Liver (tissue), 9 donors: ENCODE measurements around the gene NFYB. TPM values are rescaled to one million over a fixed set of nuclear protein-coding genes. Genes with fewer than 3 reads are reported as not detected.

ENCODE experiments used
- DNase-seq: peaks from one replicate; pipeline ENCODE4 v3.0.0-alpha.2; 2017; ENCODE audit warnings: low spot score
- H3K27ac ChIP-seq, 2 donors: one replicate each; pipeline ENCODE4 v1.7.0; 2013; ENCODE audit warnings: inconsistent platforms in 2 of 2, low read length in 2 of 2, control low read depth in 1 of 2, low read depth in 1 of 2, mild to moderate bottlenecking in 1 of 2
- H3K27me3 ChIP-seq, 4 donors: one replicate each; pipeline versions ENCODE4 v1.6.1 to v1.7.0; 2013; ENCODE audit warnings: low read length in 3 of 4, inconsistent platforms in 1 of 4, mild to moderate bottlenecking in 1 of 4, moderate library complexity in 1 of 4; ENCODE audit not compliant: control insufficient read depth in 4 of 4, insufficient read depth in 4 of 4
- H3K36me3 ChIP-seq, 4 donors: one replicate each; pipeline versions ENCODE4 v1.6.1 to v1.7.0; 2013; ENCODE audit warnings: low read length in 3 of 4, mild to moderate bottlenecking in 3 of 4, low read depth in 1 of 4, moderate library complexity in 1 of 4; ENCODE audit not compliant: control insufficient read depth in 4 of 4, insufficient read depth in 3 of 4
- H3K4me1 ChIP-seq, 4 donors: one replicate each; pipeline versions ENCODE4 v1.6.1 to v1.7.0; 2013; ENCODE audit warnings: low read length in 3 of 4, mild to moderate bottlenecking in 3 of 4, moderate library complexity in 1 of 4; ENCODE audit not compliant: control insufficient read depth in 4 of 4, insufficient read depth in 4 of 4
- H3K4me3 ChIP-seq, 3 donors: one replicate each; pipeline versions ENCODE4 v1.6.1 to v1.7.0; 2013; ENCODE audit warnings: low read length in 3 of 3, control low read depth in 1 of 3, low read depth in 1 of 3, mild to moderate bottlenecking in 1 of 3
- H3K9ac ChIP-seq, 2 donors: one replicate each; pipeline ENCODE4 v1.7.0; 2013; ENCODE audit warnings: low read length in 2 of 2, mild to moderate bottlenecking in 2 of 2, moderate library complexity in 2 of 2, control low read depth in 1 of 2, low read depth in 1 of 2
- H3K9me3 ChIP-seq, 4 donors: one replicate each; pipeline versions ENCODE4 v1.6.1 to v1.7.0; 2013; ENCODE audit warnings: low read length in 3 of 4; ENCODE audit not compliant: control insufficient read depth in 4 of 4
- CTCF ChIP-seq: fragments of 150-350 bp; IDR thresholded peaks from 2 replicates; pipeline ENCODE4 v1.5.1; 2017; ENCODE audit warnings: improper control_type of control experiment, low read depth, low read length; ENCODE audit not compliant: missing input control
- EGR1 ChIP-seq, 2 donors: IDR thresholded peaks; 2 replicates each; pipeline ENCODE4 v1.6.1; 2016 to 2018; ENCODE audit warnings: antibody characterized with exemption in 2 of 2, low read depth in 2 of 2
- FOXA1 ChIP-seq: IDR thresholded peaks from 2 replicates; pipeline ENCODE4 v1.6.1; 2016; ENCODE audit warnings: antibody characterized with exemption
- FOXA2 ChIP-seq: IDR thresholded peaks from 2 replicates; pipeline ENCODE4 v1.6.1; 2016; ENCODE audit warnings: antibody characterized with exemption
- GABPA ChIP-seq, 2 donors: IDR thresholded peaks in 1 of 2; conservative IDR thresholded peaks in 1 of 2; 2 replicates each; pipeline ENCODE4 v1.6.1; 2016; ENCODE audit warnings: antibody characterized with exemption in 2 of 2, mild to moderate bottlenecking in 1 of 2, moderate library complexity in 1 of 2
- HNF4A ChIP-seq, 2 donors: conservative IDR thresholded peaks; 2 replicates each; pipeline ENCODE4 v1.6.1; 2016; ENCODE audit warnings: antibody characterized with exemption in 2 of 2, mild to moderate bottlenecking in 2 of 2
- HNF4G ChIP-seq: IDR thresholded peaks from 2 replicates; pipeline ENCODE4 v1.6.1; 2016; ENCODE audit warnings: antibody characterized with exemption
- JUND ChIP-seq, 2 donors: IDR thresholded peaks; 2 replicates each; pipeline ENCODE4 v1.6.1; 2016; ENCODE audit warnings: antibody characterized with exemption in 2 of 2
- NR2F2 ChIP-seq: IDR thresholded peaks from 2 replicates; pipeline ENCODE4 v1.6.1; 2016; ENCODE audit warnings: antibody characterized with exemption
- RAD21 ChIP-seq, 2 donors: IDR thresholded peaks; 2 replicates each; pipeline ENCODE4 v1.6.1; 2016; ENCODE audit warnings: antibody characterized with exemption in 2 of 2, mild to moderate bottlenecking in 2 of 2
- REST ChIP-seq: IDR thresholded peaks from 2 replicates; pipeline ENCODE4 v1.6.1; 2016; ENCODE audit warnings: antibody characterized with exemption, mild to moderate bottlenecking
- SP1 ChIP-seq: IDR thresholded peaks from 2 replicates; pipeline ENCODE4 v1.6.1; 2018; ENCODE audit warnings: antibody characterized with exemption, mild to moderate bottlenecking
- TAF1 ChIP-seq: conservative IDR thresholded peaks from 2 replicates; pipeline ENCODE4 v1.6.1; 2016; ENCODE audit warnings: antibody characterized with exemption, mild to moderate bottlenecking
- YY1 ChIP-seq: IDR thresholded peaks from 2 replicates; pipeline ENCODE4 v1.6.1; 2016; ENCODE audit warnings: antibody characterized with exemption, mild to moderate bottlenecking
- ZBTB33 ChIP-seq: IDR thresholded peaks from 2 replicates; pipeline ENCODE4 v1.6.1; 2016; ENCODE audit warnings: antibody characterized with exemption
- WGBS: extraction: QIAGEN DNeasy Blood & Tissue Kit; methylation state at CpG from one replicate; pipeline ENCODE4 v1.1.7; 2013; 5-methylcytosine and 5-hydroxymethylcytosine counted together
- polyA plus RNA-seq, 2 donors: library from polyadenylated mRNA; stranded (reverse) in 1 of 2; unstranded in 1 of 2; fragments of 200-250 nt in 1 of 2; fragments of >200 nt in 1 of 2; fragmentation: Nextera tagmentation in 1 of 2; extraction: Ambion mirVana in 1 of 2; gene quantifications; one replicate each; pipeline versions ENCODE4 v1.2.1 to v1.2.3, GENCODE V29; 2013 to 2015
- total RNA-seq, 2 donors: library from RNA; depleted of rRNA; stranded (reverse); fragments of >200 nt; gene quantifications; one replicate each; pipeline ENCODE4 v1.2.3, GENCODE V29; 2014
- TF ChIP-seq, protein P1 (sequence below): IDR thresholded peaks from 2 replicates; pipeline ENCODE4 v1.6.1; 2016; ENCODE audit warnings: antibody characterized with exemption
- TF ChIP-seq, protein P2 (sequence below): IDR thresholded peaks from 2 replicates; pipeline ENCODE4 v1.6.1; 2016; ENCODE audit warnings: antibody characterized with exemption
- donor health status: healthy.
- donor health status: healthy.
- donor health status: healthy.
- donor health status: healthy.
- donor health status: healthy.

The NFYB gene
- total and polyA plus RNA-seq, 4 donors, result 7.6 to 14.6 (median 11.5) TPM

DNA sequence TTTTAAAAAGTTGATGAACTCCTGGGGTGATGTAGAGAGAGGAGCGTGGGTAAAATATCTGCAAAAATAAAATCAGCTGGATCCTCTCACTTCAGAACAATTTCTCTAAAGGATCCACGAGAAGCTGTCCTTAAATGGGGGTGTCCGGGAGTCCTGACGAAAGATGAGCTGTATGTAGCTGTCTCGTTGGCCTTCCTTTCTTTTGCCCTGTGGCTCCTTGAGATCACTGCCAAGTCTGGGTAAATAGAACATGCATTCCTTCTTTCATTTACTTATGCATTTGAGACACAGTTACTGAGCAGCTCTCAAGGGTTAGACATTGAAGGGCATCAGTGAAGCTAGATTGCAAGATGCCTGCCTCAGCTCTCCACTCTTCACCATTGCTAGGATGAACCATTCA is 42.4 kb upstream of the NFYB start:
- Histone ChIP-seq H3K9ac (no peak overlapping the region), H3K4me1 (no peaks in the 10 kb centered on the region)

More for the DNA sequence above, 42.4 kb upstream of the NFYB start:
- H3K27ac ChIP-seq, result no peak overlapping the region
- no peak overlapping the region for H3K4me3 ChIP-seq
- TF ChIP-seq EGR1 (IDR thresholded peaks at IDR 0.05; ENCODE audit: low read depth in 2 of 2) (no peak), CTCF (no peak), GABPA (IDR thresholded peaks at IDR 0.05 in 1 of 2, conservative IDR thresholded peaks at IDR 0.05 in 1 of 2) (no peak), HNF4G (no peak), REST (no peak), NR2F2 (no peak), TAF1 (no peak), SP1 (no peak), RAD21 (IDR thresholded peaks at IDR 0.05) (no peak), JUND (IDR thresholded peaks at IDR 0.05) (no peak), YY1 (no peak), FOXA2 (no peak), ZBTB33 (no peak), FOXA1 (no peak), HNF4A (conservative IDR thresholded peaks at IDR 0.05) (no peak)
- TF ChIP-seq, protein P1, sequence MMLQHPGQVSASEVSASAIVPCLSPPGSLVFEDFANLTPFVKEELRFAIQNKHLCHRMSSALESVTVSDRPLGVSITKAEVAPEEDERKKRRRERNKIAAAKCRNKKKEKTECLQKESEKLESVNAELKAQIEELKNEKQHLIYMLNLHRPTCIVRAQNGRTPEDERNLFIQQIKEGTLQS, result no peak
- TF ChIP-seq, protein P2, sequence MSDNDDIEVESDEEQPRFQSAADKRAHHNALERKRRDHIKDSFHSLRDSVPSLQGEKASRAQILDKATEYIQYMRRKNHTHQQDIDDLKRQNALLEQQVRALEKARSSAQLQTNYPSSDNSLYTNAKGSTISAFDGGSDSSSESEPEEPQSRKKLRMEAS, result no peak
- no peak for DNase-seq
- H3K36me3 ChIP-seq, result no peaks in the 10 kb centered on the region
- WGBS, result 87% methylated on average over 5 of the region's 5 CpGs
- no peaks in the 10 kb centered on the region for H3K27me3 ChIP-seq
- peaks cover 0 to 18% (median 10%) of the 10 kb centered on the region in 4 donors for H3K9me3 ChIP-seq
